Measurements from ENCODE around the gene NUDT15. TPM values are rescaled to one million over a fixed set of nuclear protein-coding genes. Genes with fewer than 3 reads are reported as not detected.

The NUDT15 gene
- total and polyA plus RNA-seq, 4 experiments from 2014 or later: 5.6 to 19.7 (median 8.1) TPM

DNA sequence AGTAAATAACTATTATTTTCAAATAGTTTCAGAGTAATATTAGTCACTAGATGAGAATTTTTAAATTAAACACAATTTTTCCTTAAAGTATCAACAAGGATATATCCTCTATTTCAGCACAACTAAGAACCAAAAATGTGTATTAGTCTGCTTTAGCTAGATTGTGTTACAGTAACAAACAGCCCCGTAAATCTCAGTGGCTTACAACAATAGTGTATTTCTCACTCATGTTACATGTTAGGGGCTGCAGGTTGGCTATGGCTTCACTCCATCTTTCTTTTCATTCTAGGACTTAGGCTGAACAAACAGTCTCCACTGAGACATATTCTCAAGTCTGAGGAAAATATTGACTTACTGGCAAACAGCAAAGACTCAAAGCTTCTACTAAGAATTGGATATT is 24.9 kb upstream of the NUDT15 start:
- ChIA-PET POLR2A (ENCODE audit: partially characterized antibody) (no interaction called here), CTCF (ENCODE audit: partially characterized antibody) (interaction anchor here (2.3 kb wide), 1 partner anchor 25 kb away, joined by 7 read pairs; the partner anchor contains the start of gene NUDT15)
- no peaks in the 10 kb centered on the region for H3K4me1 ChIP-seq (ENCODE audit: insufficient read depth, low read length)
- peaks cover 0 to 2% (median under 1%) of the 10 kb centered on the region in 4 donors for H3K4me1 Mint-ChIP-seq
- H3K4me3 Mint-ChIP-seq: no peak overlapping the region
- no peaks in the 10 kb centered on the region for H3K9me3 ChIP-seq (ENCODE audit: control insufficient read depth in 1 of 2, low read length in 2 of 2)
- no peak overlapping the region for H3K4me3 ChIP-seq (ENCODE audit: low read length in 2 of 2)
- no peaks in the 10 kb centered on the region for H3K27me3 ChIP-seq (ENCODE audit: insufficient read depth, low read length)
- H3K27me3 Mint-ChIP-seq: no peaks in the 10 kb centered on the region
- intact Hi-C loops (cut with micrococcal nuclease): no loop called here
- no peaks in the 10 kb centered on the region for H3K36me3 ChIP-seq (ENCODE audit: insufficient read depth, low read length)
- peaks cover 11 to 35% of the 10 kb centered on the region in 2 donors for H3K36me3 Mint-ChIP-seq
- no peak for DNase-seq
- H3K27ac Mint-ChIP-seq: no peak overlapping the region
- H3K27ac ChIP-seq (ENCODE audit: low read depth, low read length): no peak overlapping the region
- H3K9me3 Mint-ChIP-seq: peaks cover 0 to 2% (median 0%) of the 10 kb centered on the region in 8 donors

DNA sequence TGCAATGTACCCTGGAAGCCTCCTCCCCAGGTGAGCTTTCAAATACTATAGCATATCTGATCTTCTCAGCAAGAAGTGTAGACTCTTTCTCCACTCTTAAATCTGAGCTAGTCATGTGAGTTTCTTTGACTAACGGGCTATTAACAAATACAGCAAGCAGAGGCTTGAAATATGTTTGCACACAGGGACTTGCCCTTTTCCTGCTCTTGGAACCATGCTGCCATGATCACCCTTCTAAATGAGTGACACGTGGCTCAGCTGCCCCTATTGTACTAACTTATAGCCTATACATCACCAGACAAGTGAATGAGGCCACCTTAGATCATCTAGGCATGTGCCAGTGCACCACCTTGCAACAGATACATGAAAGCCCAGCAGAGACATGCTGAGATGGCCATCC is 23.2 kb upstream of the NUDT15 start:
- no peaks in the 10 kb centered on the region for H3K9me3 ChIP-seq (ENCODE audit: control insufficient read depth in 1 of 2, low read length in 2 of 2)
- CTCF ChIA-PET (ENCODE audit: partially characterized antibody): no interaction called here
- intact Hi-C loops (cut with micrococcal nuclease): no loop called here
- Mint-ChIP-seq H3K27ac (no peak overlapping the region), H3K27me3 (no peaks in the 10 kb centered on the region), H3K4me1 (peaks cover 0 to 2% (median under 1%) of the 10 kb centered on the region in 4 donors), H3K9me3 (peaks cover 0 to 2% (median 0%) of the 10 kb centered on the region in 8 donors), H3K4me3 (no peak overlapping the region), H3K36me3 (peaks cover 13 to 30% of the 10 kb centered on the region in 2 donors)
- POLR2A ChIA-PET (ENCODE audit: partially characterized antibody): no interaction called here
- H3K36me3 ChIP-seq (ENCODE audit: insufficient read depth, low read length): no peaks in the 10 kb centered on the region
- no peak for DNase-seq
- H3K4me1 ChIP-seq (ENCODE audit: insufficient read depth, low read length): no peaks in the 10 kb centered on the region
- no peak overlapping the region for H3K27ac ChIP-seq (ENCODE audit: low read depth, low read length)
- H3K4me3 ChIP-seq (ENCODE audit: low read length in 2 of 2): no peak overlapping the region
- no peaks in the 10 kb centered on the region for H3K27me3 ChIP-seq (ENCODE audit: insufficient read depth, low read length)

DNA sequence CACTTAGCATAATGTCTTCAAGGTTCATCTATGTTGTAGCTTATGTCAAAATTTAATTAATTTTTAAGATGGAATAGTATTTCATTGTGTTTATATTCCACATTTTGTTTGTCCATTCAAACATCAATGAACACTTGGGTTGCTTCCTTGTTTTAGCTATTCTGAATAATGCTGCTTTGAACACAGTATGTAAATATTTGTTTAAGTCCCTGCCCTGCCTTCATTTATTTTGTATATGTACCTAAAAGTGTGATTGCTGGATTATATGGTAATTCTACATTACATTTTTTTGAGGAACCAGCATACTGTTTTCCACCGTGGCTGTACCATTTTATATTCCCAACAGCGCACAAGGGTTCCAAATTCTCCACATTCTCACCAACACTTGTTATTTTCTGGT is 18.9 kb upstream of the NUDT15 start:
- DNase-seq: no peak
- POLR2A ChIA-PET (ENCODE audit: partially characterized antibody): no interaction called here
- H3K4me1 ChIP-seq (ENCODE audit: insufficient read depth, low read length): no peaks in the 10 kb centered on the region
- Mint-ChIP-seq H3K4me1 (peaks cover 0 to 6% (median 4%) of the 10 kb centered on the region in 4 donors), H3K27me3 (no peaks in the 10 kb centered on the region), H3K9me3 (peaks cover 0 to 2% (median 0%) of the 10 kb centered on the region in 8 donors), H3K36me3 (peaks cover 9 to 22% of the 10 kb centered on the region in 2 donors), H3K4me3 (no peak overlapping the region), H3K27ac (no peak overlapping the region)
- no peak overlapping the region for H3K4me3 ChIP-seq (ENCODE audit: low read length in 2 of 2)
- intact Hi-C loops (cut with micrococcal nuclease): no loop called here
- no peaks in the 10 kb centered on the region for H3K27me3 ChIP-seq (ENCODE audit: insufficient read depth, low read length)
- CTCF ChIA-PET (ENCODE audit: partially characterized antibody): interaction anchor here (0.7 to 1.4 kb wide), 2 partner anchors 19 to 22 kb away, joined by 3 to 5 read pairs; partner anchors contain the start of gene NUDT15
- no peak overlapping the region for H3K27ac ChIP-seq (ENCODE audit: low read depth, low read length)
- no peaks in the 10 kb centered on the region for H3K36me3 ChIP-seq (ENCODE audit: insufficient read depth, low read length)
- no peaks in the 10 kb centered on the region for H3K9me3 ChIP-seq (ENCODE audit: control insufficient read depth in 1 of 2, low read length in 2 of 2)

DNA sequence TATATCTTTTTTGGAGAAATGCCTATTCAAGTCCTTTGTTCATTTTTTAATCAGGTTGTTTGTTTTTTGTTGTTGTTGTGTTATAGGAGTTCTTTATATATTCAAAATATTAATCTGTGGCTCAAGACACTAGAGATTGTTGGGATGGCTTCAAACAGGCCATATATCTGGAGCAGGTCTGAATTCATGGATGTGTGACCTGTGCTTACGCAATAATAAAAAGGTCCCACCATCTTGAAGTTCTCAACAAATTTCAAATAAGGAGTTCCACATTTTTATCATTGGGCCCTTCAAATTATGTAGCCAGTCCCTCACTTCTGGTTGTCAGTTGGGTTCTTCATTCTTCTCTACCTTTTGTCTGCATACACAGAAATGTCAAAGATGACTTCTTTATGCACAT is 17.7 kb upstream of the NUDT15 start:
- peaks cover 0 to 6% (median 5%) of the 10 kb centered on the region in 4 donors for H3K4me1 Mint-ChIP-seq
- H3K27me3 ChIP-seq (ENCODE audit: insufficient read depth, low read length): no peaks in the 10 kb centered on the region
- DNase-seq: no peak
- ChIA-PET POLR2A (ENCODE audit: partially characterized antibody) (no interaction called here), CTCF (ENCODE audit: partially characterized antibody) (no interaction called here)
- peaks cover 3 to 11% of the 10 kb centered on the region in 2 donors for H3K36me3 Mint-ChIP-seq
- no peak overlapping the region for H3K4me3 ChIP-seq (ENCODE audit: low read length in 2 of 2)
- H3K9me3 Mint-ChIP-seq: peaks cover 0 to 2% (median 0%) of the 10 kb centered on the region in 8 donors
- intact Hi-C loops (cut with micrococcal nuclease): no loop called here
- H3K27ac Mint-ChIP-seq: no peak overlapping the region
- no peak overlapping the region for H3K27ac ChIP-seq (ENCODE audit: low read depth, low read length)
- no peaks in the 10 kb centered on the region for H3K4me1 ChIP-seq (ENCODE audit: insufficient read depth, low read length)
- H3K9me3 ChIP-seq (ENCODE audit: control insufficient read depth in 1 of 2, low read length in 2 of 2): no peaks in the 10 kb centered on the region
- no peaks in the 10 kb centered on the region for H3K36me3 ChIP-seq (ENCODE audit: insufficient read depth, low read length)
- no peaks in the 10 kb centered on the region for H3K27me3 Mint-ChIP-seq
- no peak overlapping the region for H3K4me3 Mint-ChIP-seq

- H3K4me3 ChIP-seq (ENCODE audit: low read length in 2 of 2): no peak overlapping the region
- Mint-ChIP-seq H3K27me3 (no peaks in the 10 kb centered on the region), H3K4me1 (peaks cover 0 to 6% (median 4%) of the 10 kb centered on the region in 4 donors), H3K36me3 (peaks cover 18 to 27% of the 10 kb centered on the region in 2 donors), H3K27ac (no peak overlapping the region), H3K4me3 (no peak overlapping the region), H3K9me3 (peaks cover 0 to 6% (median 0%) of the 10 kb centered on the region in 8 donors)
- no peaks in the 10 kb centered on the region for H3K9me3 ChIP-seq (ENCODE audit: control insufficient read depth in 1 of 2, low read length in 2 of 2)
- no peak overlapping the region for H3K27ac ChIP-seq (ENCODE audit: low read depth, low read length)
- intact Hi-C loops (cut with micrococcal nuclease): no loop called here
- no peak for DNase-seq
- peaks cover 3% of the 10 kb centered on the region for H3K36me3 ChIP-seq (ENCODE audit: insufficient read depth, low read length)
- H3K27me3 ChIP-seq (ENCODE audit: insufficient read depth, low read length): no peaks in the 10 kb centered on the region
- no peaks in the 10 kb centered on the region for H3K4me1 ChIP-seq (ENCODE audit: insufficient read depth, low read length)
- CTCF ChIA-PET (ENCODE audit: partially characterized antibody): no interaction called here
- POLR2A ChIA-PET (ENCODE audit: partially characterized antibody): no interaction called here
These were observed 9.5 kb upstream of the NUDT15 start for GRCh38 chr13:48028066-48028465.

- POLR2A ChIA-PET (ENCODE audit: partially characterized antibody): no interaction called here
- Mint-ChIP-seq H3K4me3 (no peak overlapping the region), H3K36me3 (peaks cover 21 to 31% of the 10 kb centered on the region in 2 donors), H3K9me3 (peaks cover 0 to 6% (median 0%) of the 10 kb centered on the region in 8 donors), H3K4me1 (peaks cover 2 to 10% (median 5%) of the 10 kb centered on the region in 4 donors), H3K27ac (no peak overlapping the region), H3K27me3 (no peaks in the 10 kb centered on the region)
- H3K27me3 ChIP-seq (ENCODE audit: insufficient read depth, low read length): no peaks in the 10 kb centered on the region
- H3K4me3 ChIP-seq (ENCODE audit: low read length in 2 of 2): no peak overlapping the region
- DNase-seq: no peak
- no peaks in the 10 kb centered on the region for H3K4me1 ChIP-seq (ENCODE audit: insufficient read depth, low read length)
- H3K36me3 ChIP-seq (ENCODE audit: insufficient read depth, low read length): peaks cover 3% of the 10 kb centered on the region
- H3K27ac ChIP-seq (ENCODE audit: low read depth, low read length): no peak overlapping the region
- CTCF ChIA-PET (ENCODE audit: partially characterized antibody): no interaction called here
- intact Hi-C loops (cut with micrococcal nuclease): loop anchor here (10.0 kb wide), 4 partner anchors 555 to 1905 kb away; partner anchors contain the start of genes CAB39L, SETDB2 and SPRYD7
- no peaks in the 10 kb centered on the region for H3K9me3 ChIP-seq (ENCODE audit: control insufficient read depth in 1 of 2, low read length in 2 of 2)
These were observed 7.7 kb upstream of the NUDT15 start for GRCh38 chr13:48029859-48030258.

DNA sequence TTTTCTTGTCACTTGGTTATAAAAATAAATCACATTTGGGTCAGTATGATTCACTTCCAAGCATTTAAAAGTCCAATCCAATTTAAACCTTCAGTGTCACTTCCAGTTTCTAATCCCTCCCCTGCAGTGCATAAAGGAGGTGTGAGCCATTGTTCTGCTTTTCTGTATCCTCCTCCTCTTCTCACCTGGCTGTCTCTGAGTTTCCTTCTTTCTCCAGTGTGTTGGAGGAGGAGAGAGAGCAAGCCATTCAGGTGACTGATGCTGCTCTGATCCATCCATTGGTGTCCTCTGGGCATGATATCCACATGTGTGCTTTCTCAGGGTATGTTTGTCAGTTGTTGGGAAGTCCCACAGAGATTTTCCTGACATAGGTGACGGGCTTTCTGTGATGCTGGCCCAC is 1.2 kb downstream of the NUDT15 start:
- no peak for DNase-seq
- Histone ChIP-seq H3K27me3 (ENCODE audit: insufficient read depth, low read length) (no peaks in the 10 kb centered on the region), H3K4me3 (ENCODE audit: low read length in 2 of 2) (no peak overlapping the region), H3K27ac (ENCODE audit: low read depth, low read length) (peak overlapping the region; percentile 94), H3K4me1 (ENCODE audit: insufficient read depth, low read length) (peaks cover 31% of the 10 kb centered on the region), H3K36me3 (ENCODE audit: insufficient read depth, low read length) (peaks cover 4% of the 10 kb centered on the region), H3K9me3 (ENCODE audit: control insufficient read depth in 1 of 2, low read length in 2 of 2) (no peaks in the 10 kb centered on the region)
- Mint-ChIP-seq H3K36me3 (peaks cover 16 to 21% of the 10 kb centered on the region in 2 donors), H3K27me3 (no peaks in the 10 kb centered on the region), H3K27ac (peak overlapping the region; percentile 95 to 99 (median 97)), H3K4me3 (peak overlapping the region; percentile 87 to 96 (median 93)), H3K9me3 (no peaks in the 10 kb centered on the region), H3K4me1 (peaks cover 13 to 41% (median 29%) of the 10 kb centered on the region in 4 donors)
- CTCF ChIA-PET (ENCODE audit: partially characterized antibody): interaction anchor here (0.6 to 3.6 kb wide), 23 partner anchors 10 to 778 kb away, joined by 3 to 49 read pairs (median 4); partner anchors contain the start of genes ITM2B and MED4
- intact Hi-C loops (cut with micrococcal nuclease): loop anchor here (1.0 to 10.0 kb wide), 11 partner anchors 37 to 1896 kb away; partner anchors contain the start of genes CAB39L, FNDC3A, ITM2B and KPNA3
- POLR2A ChIA-PET (ENCODE audit: partially characterized antibody): interaction anchor here (1.2 to 2.6 kb wide), 3 partner anchors 9 to 265 kb away, joined by 5 to 39 read pairs (median 11); partner anchors contain the start of genes MED4 and RB1

Measured in CD4-positive, alpha-beta memory T cell (primary cell).